GM20431 (cell line): ENCODE data around the gene ADAT1.

Experiments
- in situ Hi-C: fragments of 300-500 bp; cut with MseI, MboI; formaldehyde crosslinking; loops from one replicate; pipeline ENCODE4 v1.15.0; 2020; ENCODE audit warnings: low sequenced_read_pairs; ENCODE audit not compliant: unreplicated experiment

Gene ADAT1

GRCh38 chr16:75578212-75578611 is 44.9 kb downstream of the ADAT1 start:
- in situ Hi-C loops, result no loop called here

- in situ Hi-C loops, result no loop called here
These were observed 46.7 kb downstream of the ADAT1 start for GRCh38 chr16:75576384-75576811.

GRCh38 chr16:75575958-75576357 is 47.1 kb downstream of the ADAT1 start:
- in situ Hi-C loops, result no loop called here

GRCh38 chr16:75573955-75574354 is 49.1 kb downstream of the ADAT1 start:
- in situ Hi-C loops, result no loop called here

GRCh38 chr16:75572864-75573542 is 50.1 kb downstream of the ADAT1 start:
- in situ Hi-C loops, result no loop called here

GRCh38 chr16:75570396-75571065 is 52.5 kb downstream of the ADAT1 start:
- in situ Hi-C loops, result no loop called here

GRCh38 chr16:75567911-75568310 is 55.2 kb downstream of the ADAT1 start:
- in situ Hi-C loops, result no loop called here

- in situ Hi-C loops, result no loop called here
These were observed 56.3 kb downstream of the ADAT1 start for GRCh38 chr16:75566758-75567255.

GRCh38 chr16:75566040-75566757 is 56.9 kb downstream of the ADAT1 start, which contains the start of gene GABARAPL2:
TSS of gene GABARAPL2 (plus strand) at chr16:75566379. CDS start at chr16:75566487, 108 bp downstream.
- in situ Hi-C loops, result no loop called here

GRCh38 chr16:75565640-75566039 is 57.4 kb downstream of the ADAT1 start:
- in situ Hi-C loops, result no loop called here

- in situ Hi-C loops, result no loop called here
These were observed 63.3 kb downstream of the ADAT1 start for GRCh38 chr16:75559564-75560372.

GRCh38 chr16:75558846-75559401 is 64.2 kb downstream of the ADAT1 start:
- in situ Hi-C loops, result no loop called here

- in situ Hi-C loops, result no loop called here
These were observed 66.6 kb downstream of the ADAT1 start for GRCh38 chr16:75556431-75556950.

GRCh38 chr16:75555707-75556430 is 67.2 kb downstream of the ADAT1 start, which contains the start of gene TMEM231:
TSS of gene TMEM231 (minus strand) at chr16:75556252. CDS start at chr16:75556209, 43 bp downstream.
- in situ Hi-C loops, result no loop called here

- in situ Hi-C loops, result no loop called here
These were observed 67.8 kb downstream of the ADAT1 start for GRCh38 chr16:75555213-75555706.

GRCh38 chr16:75552951-75553350 is 70.1 kb downstream of the ADAT1 start:
- in situ Hi-C loops, result no loop called here

GRCh38 chr16:75550211-75550662 is 72.8 kb downstream of the ADAT1 start:
- in situ Hi-C loops, result no loop called here
